HG03521 (cell line): ENCODE measurements around the gene HOXA2.

ENCODE experiments used
- ATAC-seq: cut with Tn5 transposase; IDR thresholded peaks from one replicate; pipeline ENCODE4 v1.9.1; 2021; ENCODE audit warnings: mild to moderate bottlenecking, moderate library complexity; ENCODE audit not compliant: unreplicated experiment

Gene HOXA2

GRCh38 chr7:27102581-27103442, at the start of gene HOXA2:
Gene HOXA2, minus strand, starts transcription at chr7:27102683. Its CDS starts 183 bp downstream, at chr7:27102500.
- ATAC-seq: no peak

- no peak for ATAC-seq
These were observed 49.0 kb upstream of the HOXA2 start for GRCh38 chr7:27151341-27151930.

- ATAC-seq: peak; percentile 73
These were observed 48.3 kb upstream of the HOXA2 start for GRCh38 chr7:27150568-27151340.

- no peak for ATAC-seq
These were observed 47.5 kb upstream of the HOXA2 start for GRCh38 chr7:27149842-27150567.

- no peak for ATAC-seq
These were observed 46.5 kb upstream of the HOXA2 start for GRCh38 chr7:27148756-27149641.

- no peak for ATAC-seq
These were observed 45.7 kb upstream of the HOXA2 start for GRCh38 chr7:27148031-27148755.

GRCh38 chr7:27147199-27148030, 44.9 kb upstream of the HOXA2 start, which contains the start of gene HOXA6:
Gene HOXA6, minus strand, starts transcription at chr7:27147774. Its CDS starts 25 bp downstream, at chr7:27147749.
- ATAC-seq: no peak

GRCh38 chr7:27146491-27147198, 44.2 kb upstream of the HOXA2 start:
- no peak for ATAC-seq

- no peak for ATAC-seq
These were observed 43.5 kb upstream of the HOXA2 start for GRCh38 chr7:27145914-27146412.

GRCh38 chr7:27145165-27145913, 42.9 kb upstream of the HOXA2 start:
- no peak for ATAC-seq

GRCh38 chr7:27144781-27145164, 42.3 kb upstream of the HOXA2 start:
- no peak for ATAC-seq

GRCh38 chr7:27143950-27144780, 41.7 kb upstream of the HOXA2 start:
- no peak for ATAC-seq

- peak; percentile 55 for ATAC-seq
These were observed 40.8 kb upstream of the HOXA2 start, which contains the start of gene HOXA5 for GRCh38 chr7:27143023-27143949. Gene HOXA5, minus strand, starts transcription at chr7:27143681. Its CDS starts 74 bp downstream, at chr7:27143607.

- ATAC-seq: no peak
These were observed 40.1 kb upstream of the HOXA2 start for GRCh38 chr7:27142580-27143022.
